ENCODE data around the gene PNO1. TPM values are rescaled to one million over a fixed set of nuclear protein-coding genes. Genes with fewer than 3 reads are reported as not detected.

Gene PNO1
- total and polyA plus RNA-seq, 9 donors, result 6.1 to 26.4 (median 12.7) TPM

GRCh38 chr2:68169308-68169707 lies 11.6 kb downstream of the PNO1 start:
- 90 to 93% (median 90%) methylated on average over 4 of the region's 4 CpGs for WGBS, 3 donors
- TF ChIP-seq CTCF (IDR thresholded peaks at IDR 0.05) (no peak), POLR2A (IDR thresholded peaks at IDR 0.05) (no peak), EP300 (IDR thresholded peaks at IDR 0.05) (no peak)

GRCh38 chr2:68171146-68171545 lies 13.5 kb downstream of the PNO1 start:
- WGBS, 3 donors, result 92 to 93% (median 92%) methylated on average over 7 of the region's 7 CpGs
- intact Hi-C loops (cut with DNase I), result no loop called here

More at GRCh38 chr2:68169308-68169707, 11.6 kb downstream of the PNO1 start:
- Histone ChIP-seq H3K36me3 (no peaks in the 10 kb centered on the region), H3K27ac (no peak overlapping the region), H3K9me3 (no peaks in the 10 kb centered on the region), H3K4me1 (ENCODE audit: insufficient read depth) (no peaks in the 10 kb centered on the region), H3K27me3 (no peaks in the 10 kb centered on the region), H3K4me3 (no peak overlapping the region)
- DNase-seq, result no peak
- intact Hi-C loops (cut with DNase I), result no loop called here

GRCh38 chr2:68171684-68172083 lies 14.0 kb downstream of the PNO1 start:
- TF ChIP-seq POLR2A (IDR thresholded peaks at IDR 0.05), result no peak
- TF ChIP-seq EP300 (IDR thresholded peaks at IDR 0.05), result no peak
- no peak for TF ChIP-seq CTCF (IDR thresholded peaks at IDR 0.05)
- H3K27me3 ChIP-seq, result no peaks in the 10 kb centered on the region
- intact Hi-C loops (cut with DNase I), result no loop called here
- H3K4me1 ChIP-seq (ENCODE audit: insufficient read depth), result no peaks in the 10 kb centered on the region
- H3K27ac ChIP-seq, result no peak overlapping the region
- H3K9me3 ChIP-seq, result no peaks in the 10 kb centered on the region
- WGBS, 3 donors, result 92 to 95% (median 95%) methylated on average over 4 of the region's 4 CpGs
- DNase-seq, result no peak
- H3K36me3 ChIP-seq, result no peaks in the 10 kb centered on the region
- no peak overlapping the region for H3K4me3 ChIP-seq

More at GRCh38 chr2:68171146-68171545, 13.5 kb downstream of the PNO1 start:
- Histone ChIP-seq H3K4me1 (ENCODE audit: insufficient read depth) (no peaks in the 10 kb centered on the region), H3K4me3 (no peak overlapping the region), H3K36me3 (no peaks in the 10 kb centered on the region), H3K9me3 (no peaks in the 10 kb centered on the region), H3K27ac (no peak overlapping the region), H3K27me3 (no peaks in the 10 kb centered on the region)
- no peak for DNase-seq
- TF ChIP-seq CTCF (IDR thresholded peaks at IDR 0.05) (no peak), EP300 (IDR thresholded peaks at IDR 0.05) (no peak), POLR2A (IDR thresholded peaks at IDR 0.05) (no peak)

GRCh38 chr2:68172521-68172920 lies 14.8 kb downstream of the PNO1 start:
- DNase-seq, result no peak
- no peaks in the 10 kb centered on the region for H3K27me3 ChIP-seq
- no peak overlapping the region for H3K4me3 ChIP-seq
- H3K4me1 ChIP-seq (ENCODE audit: insufficient read depth), result no peaks in the 10 kb centered on the region
- 78 to 83% (median 79%) methylated on average over 2 of the region's 2 CpGs for WGBS, 3 donors
- no peaks in the 10 kb centered on the region for H3K9me3 ChIP-seq
- intact Hi-C loops (cut with DNase I), result no loop called here
- no peak overlapping the region for H3K27ac ChIP-seq
- no peak for TF ChIP-seq POLR2A (IDR thresholded peaks at IDR 0.05)
- TF ChIP-seq EP300 (IDR thresholded peaks at IDR 0.05), result no peak
- TF ChIP-seq CTCF (IDR thresholded peaks at IDR 0.05), result no peak
- H3K36me3 ChIP-seq, result no peaks in the 10 kb centered on the region

Measured in ovary (tissue), 9 donors.